HEK293 (cell line): ENCODE measurements around the gene ARL14EPL.
A peak's percentile ranks its signal among the peaks of the same experiment; 100 is the strongest.

Source experiments
- KLF1 ChIP-seq: fragments of 450-650 bp; formaldehyde crosslinking; IDR thresholded peaks from 2 replicates; pipeline ENCODE4 v1.5.1; 2016; ENCODE audit warnings: missing biosample characterization, missing genetic modification characterization
- KLF7 ChIP-seq: fragments of 450-650 bp; formaldehyde crosslinking; IDR thresholded peaks from 2 replicates; pipeline ENCODE4 v1.5.1; 2016; ENCODE audit warnings: missing biosample characterization, missing genetic modification characterization, borderline replicate concordance
- MYNN ChIP-seq: fragments of 450-650 bp; formaldehyde crosslinking; IDR thresholded peaks from 2 replicates; pipeline ENCODE4 v1.5.1; 2016; ENCODE audit warnings: missing biosample characterization, missing genetic modification characterization, borderline replicate concordance
- SETDB1 ChIP-seq: IDR thresholded peaks from one replicate; pipeline ENCODE4 v1.6.1; 2017; ENCODE audit warnings: mild to moderate bottlenecking, low read length, moderate library complexity, mixed read lengths; ENCODE audit not compliant: insufficient read length
- SP3 ChIP-seq: fragments of 450-650 bp; formaldehyde crosslinking; IDR thresholded peaks from 2 replicates; pipeline ENCODE4 v1.5.1; 2016; ENCODE audit warnings: missing biosample characterization, missing genetic modification characterization
- WT1 ChIP-seq: fragments of 450-650 bp; formaldehyde crosslinking; IDR thresholded peaks from 2 replicates; pipeline ENCODE4 v1.5.1; 2016; ENCODE audit warnings: missing biosample characterization, missing genetic modification characterization
- YY1 ChIP-seq: fragments of 450-650 bp; formaldehyde crosslinking; IDR thresholded peaks from 2 replicates; pipeline ENCODE4 v1.5.1; 2018; ENCODE audit warnings: missing biosample characterization, missing genetic modification characterization
- ZBTB1 ChIP-seq: fragments of 450-650 bp; formaldehyde crosslinking; IDR thresholded peaks from 2 replicates; pipeline ENCODE4 v1.5.1; 2016; ENCODE audit warnings: missing biosample characterization, missing genetic modification characterization
- ZBTB10 ChIP-seq: fragments of 450-650 bp; formaldehyde crosslinking; IDR thresholded peaks from 2 replicates; pipeline ENCODE4 v1.5.1; 2016; ENCODE audit warnings: missing biosample characterization, missing genetic modification characterization
- ZBTB26 ChIP-seq: fragments of 450-650 bp; formaldehyde crosslinking; optimal IDR thresholded peaks from 2 replicates; pipeline ENCODE3; 2016; ENCODE audit warnings: missing biosample characterization, mild to moderate bottlenecking, missing genetic modification characterization
- ZNF10 ChIP-seq: fragments of 450-650 bp; formaldehyde crosslinking; IDR thresholded peaks from 2 replicates; pipeline ENCODE4 v1.5.1; 2017; ENCODE audit warnings: missing biosample characterization, missing genetic modification characterization
- ZNF169 ChIP-seq: fragments of 450-650 bp; formaldehyde crosslinking; IDR thresholded peaks from 2 replicates; pipeline ENCODE4 v1.5.1; 2016; ENCODE audit warnings: missing biosample characterization, missing genetic modification characterization
- ZNF18 ChIP-seq: fragments of 450-650 bp; formaldehyde crosslinking; IDR thresholded peaks from 2 replicates; pipeline ENCODE4 v1.5.1; 2016; ENCODE audit warnings: missing biosample characterization, missing genetic modification characterization
- ZNF19 ChIP-seq: fragments of 450-650 bp; formaldehyde crosslinking; IDR thresholded peaks from 2 replicates; pipeline ENCODE4; 2016; ENCODE audit warnings: missing biosample characterization, missing genetic modification characterization, low read depth
- ZNF223 ChIP-seq: fragments of 450-650 bp; formaldehyde crosslinking; IDR thresholded peaks from 2 replicates; pipeline ENCODE4 v1.5.1; 2016; ENCODE audit warnings: missing biosample characterization, missing genetic modification characterization
- ZNF239 ChIP-seq: fragments of 450-650 bp; formaldehyde crosslinking; IDR thresholded peaks from 2 replicates; pipeline ENCODE4 v1.5.1; 2016; ENCODE audit warnings: missing biosample characterization, missing genetic modification characterization
- ZNF26 ChIP-seq: fragments of 450-650 bp; formaldehyde crosslinking; IDR thresholded peaks from 2 replicates; pipeline ENCODE4 v1.5.1; 2016; ENCODE audit warnings: missing biosample characterization, missing genetic modification characterization
- ZNF302 ChIP-seq: fragments of 450-650 bp; formaldehyde crosslinking; IDR thresholded peaks from 2 replicates; pipeline ENCODE4 v1.5.1; 2016; ENCODE audit warnings: missing biosample characterization, missing genetic modification characterization, low read depth
- ZNF350 ChIP-seq: fragments of 450-650 bp; formaldehyde crosslinking; IDR thresholded peaks from 2 replicates; pipeline ENCODE4 v1.5.0; 2017; ENCODE audit warnings: missing biosample characterization, mild to moderate bottlenecking, missing genetic modification characterization
- ZNF423 ChIP-seq: fragments of 450-650 bp; formaldehyde crosslinking; IDR thresholded peaks from 2 replicates; pipeline ENCODE4 v1.5.1; 2016; ENCODE audit warnings: missing biosample characterization, missing genetic modification characterization
- ZNF426 ChIP-seq: fragments of 450-650 bp; formaldehyde crosslinking; IDR thresholded peaks from 2 replicates; pipeline ENCODE4 v1.5.1; 2017; ENCODE audit warnings: missing biosample characterization, missing genetic modification characterization, mild to moderate bottlenecking, inconsistent platforms, moderate library complexity
- ZNF449 ChIP-seq: fragments of 450-650 bp; formaldehyde crosslinking; IDR thresholded peaks from 2 replicates; pipeline ENCODE4 v1.5.1; 2017; ENCODE audit warnings: missing biosample characterization, mild to moderate bottlenecking, missing genetic modification characterization, moderate library complexity
- ZNF530 ChIP-seq: fragments of 450-650 bp; formaldehyde crosslinking; IDR thresholded peaks from 2 replicates; pipeline ENCODE4 v1.5.1; 2016; ENCODE audit warnings: low read depth, missing biosample characterization, missing genetic modification characterization
- ZNF623 ChIP-seq: fragments of 450-650 bp; formaldehyde crosslinking; IDR thresholded peaks from 2 replicates; pipeline ENCODE4 v1.5.1; 2016; ENCODE audit warnings: missing biosample characterization, missing genetic modification characterization
- ZNF654 ChIP-seq: fragments of 450-650 bp; formaldehyde crosslinking; IDR thresholded peaks from 2 replicates; pipeline ENCODE4 v1.5.1; 2016; ENCODE audit warnings: low read depth, missing biosample characterization, missing genetic modification characterization
- ZNF830 ChIP-seq: fragments of 450-650 bp; IDR thresholded peaks from 2 replicates; pipeline ENCODE4 v1.5.0; 2018; ENCODE audit warnings: missing biosample characterization, missing genetic modification characterization, low read depth, mild to moderate bottlenecking, moderate library complexity
- ZNF837 ChIP-seq: fragments of 450-650 bp; formaldehyde crosslinking; IDR thresholded peaks from 2 replicates; pipeline ENCODE4 v1.5.1; 2016; ENCODE audit warnings: missing biosample characterization, missing genetic modification characterization
- TF ChIP-seq, protein P1 (sequence below): fragments of 450-650 bp; formaldehyde crosslinking; conservative IDR thresholded peaks from 2 replicates; pipeline ENCODE4 v1.5.1; 2016; ENCODE audit warnings: low read depth, missing biosample characterization, missing genetic modification characterization

Gene ARL14EPL

DNA sequence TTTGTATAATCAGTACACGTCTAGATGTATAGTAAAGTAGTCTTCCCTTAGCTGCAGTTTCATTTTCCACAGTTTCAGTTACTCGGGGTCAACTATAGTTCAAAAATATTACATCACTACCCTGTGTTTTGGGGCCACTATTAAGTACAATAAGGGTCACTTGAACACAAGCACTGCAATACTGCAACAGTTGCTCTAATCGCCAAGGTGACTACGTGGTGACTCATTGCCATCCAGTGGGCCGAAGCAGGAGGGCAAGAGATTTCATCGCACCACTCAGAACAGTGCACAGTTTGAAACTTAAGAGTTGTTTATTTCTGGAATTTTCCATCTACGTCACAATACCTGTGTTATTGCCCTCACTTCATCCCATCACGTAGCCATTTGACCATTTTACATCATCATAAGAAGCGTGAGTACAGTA lies at the start of gene ARL14EPL (continued):
- TF ChIP-seq ZBTB10 (tag by site-specific recombination) = no peak
- TF ChIP-seq ZNF169 (tag by site-specific recombination) = no peak
- no peak for TF ChIP-seq ZNF449
- no peak for TF ChIP-seq ZNF426 (tag by site-specific recombination)
- no peak for TF ChIP-seq ZNF837 (tag by site-specific recombination)
- no peak for TF ChIP-seq WT1 (tag by site-specific recombination)
- no peak for TF ChIP-seq ZNF19 (tag by site-specific recombination)
- no peak for TF ChIP-seq ZNF623 (tag by site-specific recombination)
- TF ChIP-seq KLF7 (tag by site-specific recombination) = no peak
- no peak for TF ChIP-seq ZNF423
- no peak for TF ChIP-seq ZNF302
- TF ChIP-seq ZNF830 = no peak
- TF ChIP-seq ZNF18 (tag by site-specific recombination) = no peak
- TF ChIP-seq ZNF350 = no peak
- TF ChIP-seq ZNF239 (tag by site-specific recombination) = no peak
- no peak for TF ChIP-seq SETDB1
- no peak for TF ChIP-seq ZNF26 (tag by site-specific recombination)
- TF ChIP-seq KLF1 (tag by site-specific recombination) = no peak
- TF ChIP-seq ZNF10 (tag by site-specific recombination) = no peak
- no peak for TF ChIP-seq ZBTB1 (tag by site-specific recombination)
- no peak for TF ChIP-seq MYNN
- TF ChIP-seq ZNF223 = no peak
- TF ChIP-seq YY1 (tag by site-specific recombination) = no peak
- no peak for TF ChIP-seq ZBTB26
- TF ChIP-seq ZNF530 (tag by site-specific recombination) = no peak
- TF ChIP-seq, protein P1, sequence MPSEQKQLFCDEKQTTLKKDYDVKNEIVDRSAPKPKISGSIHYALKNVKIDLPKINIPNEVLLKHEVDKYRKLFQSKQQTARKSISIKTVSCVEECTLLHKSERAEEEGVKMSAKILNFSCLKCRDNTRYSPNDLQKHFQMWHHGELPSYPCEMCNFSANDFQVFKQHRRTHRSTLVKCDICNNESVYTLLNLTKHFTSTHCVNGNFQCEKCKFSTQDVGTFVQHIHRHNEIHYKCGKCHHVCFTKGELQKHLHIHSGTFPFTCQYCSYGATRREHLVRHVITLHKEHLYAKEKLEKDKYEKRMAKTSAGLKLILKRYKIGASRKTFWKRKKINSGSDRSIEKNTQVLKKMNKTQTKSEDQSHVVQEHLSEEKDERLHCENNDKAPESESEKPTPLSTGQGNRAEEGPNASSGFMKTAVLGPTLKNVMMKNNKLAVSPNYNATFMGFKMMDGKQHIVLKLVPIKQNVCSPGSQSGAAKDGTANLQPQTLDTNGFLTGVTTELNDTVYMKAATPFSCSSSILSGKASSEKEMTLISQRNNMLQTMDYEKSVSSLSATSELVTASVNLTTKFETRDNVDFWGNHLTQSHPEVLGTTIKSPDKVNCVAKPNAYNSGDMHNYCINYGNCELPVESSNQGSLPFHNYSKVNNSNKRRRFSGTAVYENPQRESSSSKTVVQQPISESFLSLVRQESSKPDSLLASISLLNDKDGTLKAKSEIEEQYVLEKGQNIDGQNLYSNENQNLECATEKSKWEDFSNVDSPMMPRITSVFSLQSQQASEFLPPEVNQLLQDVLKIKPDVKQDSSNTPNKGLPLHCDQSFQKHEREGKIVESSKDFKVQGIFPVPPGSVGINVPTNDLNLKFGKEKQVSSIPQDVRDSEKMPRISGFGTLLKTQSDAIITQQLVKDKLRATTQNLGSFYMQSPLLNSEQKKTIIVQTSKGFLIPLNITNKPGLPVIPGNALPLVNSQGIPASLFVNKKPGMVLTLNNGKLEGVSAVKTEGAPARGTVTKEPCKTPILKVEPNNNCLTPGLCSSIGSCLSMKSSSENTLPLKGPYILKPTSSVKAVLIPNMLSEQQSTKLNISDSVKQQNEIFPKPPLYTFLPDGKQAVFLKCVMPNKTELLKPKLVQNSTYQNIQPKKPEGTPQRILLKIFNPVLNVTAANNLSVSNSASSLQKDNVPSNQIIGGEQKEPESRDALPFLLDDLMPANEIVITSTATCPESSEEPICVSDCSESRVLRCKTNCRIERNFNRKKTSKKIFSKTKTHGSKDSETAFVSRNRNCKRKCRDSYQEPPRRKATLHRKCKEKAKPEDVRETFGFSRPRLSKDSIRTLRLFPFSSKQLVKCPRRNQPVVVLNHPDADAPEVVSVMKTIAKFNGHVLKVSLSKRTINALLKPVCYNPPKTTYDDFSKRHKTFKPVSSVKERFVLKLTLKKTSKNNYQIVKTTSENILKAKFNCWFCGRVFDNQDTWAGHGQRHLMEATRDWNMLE (tag by site-specific recombination) = no peak
- no peak for TF ChIP-seq SP3 (tag by site-specific recombination)
- TF ChIP-seq ZNF654 = peak; percentile 52; the same call in 1 of the 2 replicates
